Measurements from ENCODE around the gene DDX17. TPM values are rescaled to one million over a fixed set of nuclear protein-coding genes. Genes with fewer than 3 reads are reported as not detected.

DDX17 gene
- total RNA-seq, 1 donor from 2014 or later: 612 TPM

DNA sequence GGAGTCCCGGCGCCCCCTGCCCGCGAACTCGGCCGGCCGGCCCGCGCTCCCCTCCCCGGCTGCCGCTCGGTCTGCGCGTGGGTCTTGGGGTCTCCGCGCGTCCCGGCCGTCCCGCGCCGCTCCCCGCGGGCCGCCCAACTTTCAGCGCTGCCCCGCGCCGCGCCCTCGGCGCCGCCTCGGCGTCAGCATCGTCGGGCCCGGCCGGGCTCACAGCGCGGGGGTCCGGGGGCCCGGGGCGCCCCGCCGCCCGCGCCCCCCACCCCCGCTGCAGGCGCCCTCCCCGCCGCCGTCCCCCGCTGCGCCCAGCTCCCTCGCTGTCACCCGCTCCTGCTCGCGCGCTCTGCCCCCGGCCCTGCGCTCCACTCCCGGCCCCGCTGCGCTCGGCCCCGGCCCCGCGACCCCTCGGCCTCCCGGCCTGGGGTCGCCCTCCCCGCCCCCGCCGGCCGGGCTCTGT lies 51.0 kb downstream of the DDX17 start, which contains the start of gene KCNJ4:
Gene KCNJ4 (minus strand): TSS at position 124 of the 454 bp plus-strand sequence. CDS start 27,067 bp downstream, outside the sequence.
- peaks cover 19% of the 10 kb centered on the region for H3K4me1 Mint-ChIP-seq
- no peaks in the 10 kb centered on the region for H3K36me3 Mint-ChIP-seq (ENCODE audit: low read depth)
- ChIA-PET CTCF (no interaction called here), POLR2A (no interaction called here)
- no peak for ATAC-seq (ENCODE audit: low read depth)
- no peak for DNase-seq
- H3K27ac Mint-ChIP-seq: no peak within 1 kb of the TSS
- no peaks in the 10 kb centered on the region for H3K9me3 Mint-ChIP-seq
- peak within 1 kb of the TSS; percentile 86 for H3K4me3 Mint-ChIP-seq
- intact Hi-C loops (cut with micrococcal nuclease): no loop called here
- H3K27me3 Mint-ChIP-seq: peaks cover 71% of the 10 kb centered on the region
- TF ChIP-seq, protein P1, sequence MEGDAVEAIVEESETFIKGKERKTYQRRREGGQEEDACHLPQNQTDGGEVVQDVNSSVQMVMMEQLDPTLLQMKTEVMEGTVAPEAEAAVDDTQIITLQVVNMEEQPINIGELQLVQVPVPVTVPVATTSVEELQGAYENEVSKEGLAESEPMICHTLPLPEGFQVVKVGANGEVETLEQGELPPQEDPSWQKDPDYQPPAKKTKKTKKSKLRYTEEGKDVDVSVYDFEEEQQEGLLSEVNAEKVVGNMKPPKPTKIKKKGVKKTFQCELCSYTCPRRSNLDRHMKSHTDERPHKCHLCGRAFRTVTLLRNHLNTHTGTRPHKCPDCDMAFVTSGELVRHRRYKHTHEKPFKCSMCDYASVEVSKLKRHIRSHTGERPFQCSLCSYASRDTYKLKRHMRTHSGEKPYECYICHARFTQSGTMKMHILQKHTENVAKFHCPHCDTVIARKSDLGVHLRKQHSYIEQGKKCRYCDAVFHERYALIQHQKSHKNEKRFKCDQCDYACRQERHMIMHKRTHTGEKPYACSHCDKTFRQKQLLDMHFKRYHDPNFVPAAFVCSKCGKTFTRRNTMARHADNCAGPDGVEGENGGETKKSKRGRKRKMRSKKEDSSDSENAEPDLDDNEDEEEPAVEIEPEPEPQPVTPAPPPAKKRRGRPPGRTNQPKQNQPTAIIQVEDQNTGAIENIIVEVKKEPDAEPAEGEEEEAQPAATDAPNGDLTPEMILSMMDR (IDR thresholded peaks at IDR 0.05): no peak

DNA sequence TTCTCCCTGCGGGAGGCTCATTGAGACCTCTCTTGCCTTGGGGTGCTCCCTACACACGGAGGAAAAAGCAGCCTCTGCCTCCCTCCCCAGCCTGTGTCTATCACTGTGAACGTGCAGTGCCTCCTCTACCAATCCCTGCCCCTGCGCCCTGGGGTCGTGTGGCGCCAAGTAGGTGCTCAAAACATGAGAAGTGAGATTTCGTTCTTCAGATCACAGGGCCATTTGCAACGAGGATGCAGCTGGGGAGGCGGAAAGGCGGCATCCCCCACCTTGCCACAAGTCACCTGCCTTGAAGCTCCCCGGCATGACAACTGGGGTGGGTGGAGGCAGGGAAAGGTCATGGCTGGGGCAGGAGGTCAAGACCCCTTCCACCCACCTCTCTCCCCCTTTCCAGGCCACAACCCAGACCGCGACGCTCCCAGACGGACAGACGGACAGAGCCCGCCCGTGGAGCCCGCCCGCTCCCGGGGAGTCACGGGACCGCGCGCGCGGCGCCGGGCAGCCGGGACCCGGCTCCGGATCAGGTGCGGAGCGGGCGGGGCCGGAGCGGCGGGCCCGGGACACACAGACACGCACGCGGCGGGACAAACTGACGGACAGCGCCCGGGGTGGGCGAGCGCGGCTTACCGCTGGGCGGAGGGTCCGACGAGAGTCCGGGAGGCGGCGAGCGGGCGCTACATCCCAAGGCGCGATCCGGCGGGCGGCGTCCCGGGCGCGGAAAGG lies 51.6 kb downstream of the DDX17 start:
- intact Hi-C loops (cut with micrococcal nuclease): no loop called here
- no peak for DNase-seq
- H3K27ac Mint-ChIP-seq: no peak overlapping the region
- H3K27me3 Mint-ChIP-seq: peaks cover 76% of the 10 kb centered on the region
- H3K36me3 Mint-ChIP-seq (ENCODE audit: low read depth): no peaks in the 10 kb centered on the region
- ChIA-PET POLR2A (no interaction called here), CTCF (no interaction called here)
- H3K9me3 Mint-ChIP-seq: no peaks in the 10 kb centered on the region
- TF ChIP-seq, protein P1 (IDR thresholded peaks at IDR 0.05): no peak
- ATAC-seq (ENCODE audit: low read depth): peak; percentile 38
- peak overlapping the region; percentile 86 for H3K4me3 Mint-ChIP-seq
- H3K4me1 Mint-ChIP-seq: peaks cover 19% of the 10 kb centered on the region

DNA sequence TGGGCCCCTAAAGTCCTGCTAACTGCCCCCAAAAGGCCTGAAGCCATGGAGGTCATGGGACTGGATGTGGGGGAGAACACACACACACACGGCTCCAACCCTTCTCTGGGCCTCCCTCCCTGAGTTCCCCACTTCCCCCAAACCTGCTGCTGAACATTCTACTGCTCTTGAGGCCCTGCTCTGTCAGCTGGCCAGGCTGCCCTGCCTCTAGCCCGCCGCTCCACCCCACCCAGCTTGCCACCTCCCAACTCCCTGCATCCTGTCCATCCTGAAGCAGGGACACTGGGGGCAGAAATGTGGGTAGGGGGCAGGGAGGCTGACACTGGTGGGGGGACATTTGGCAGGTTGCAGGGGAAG lies 52.1 kb downstream of the DDX17 start:
- ChIA-PET CTCF (no interaction called here), POLR2A (no interaction called here)
- H3K27me3 Mint-ChIP-seq: peaks cover 73% of the 10 kb centered on the region
- TF ChIP-seq, protein P1 (IDR thresholded peaks at IDR 0.05): no peak
- no peak overlapping the region for H3K27ac Mint-ChIP-seq
- H3K36me3 Mint-ChIP-seq (ENCODE audit: low read depth): no peaks in the 10 kb centered on the region
- peak overlapping the region; percentile 86 for H3K4me3 Mint-ChIP-seq
- peaks cover 19% of the 10 kb centered on the region for H3K4me1 Mint-ChIP-seq
- ATAC-seq (ENCODE audit: low read depth) (no peak), DNase-seq (no peak)
- no peaks in the 10 kb centered on the region for H3K9me3 Mint-ChIP-seq
- intact Hi-C loops (cut with micrococcal nuclease): no loop called here

DNA sequence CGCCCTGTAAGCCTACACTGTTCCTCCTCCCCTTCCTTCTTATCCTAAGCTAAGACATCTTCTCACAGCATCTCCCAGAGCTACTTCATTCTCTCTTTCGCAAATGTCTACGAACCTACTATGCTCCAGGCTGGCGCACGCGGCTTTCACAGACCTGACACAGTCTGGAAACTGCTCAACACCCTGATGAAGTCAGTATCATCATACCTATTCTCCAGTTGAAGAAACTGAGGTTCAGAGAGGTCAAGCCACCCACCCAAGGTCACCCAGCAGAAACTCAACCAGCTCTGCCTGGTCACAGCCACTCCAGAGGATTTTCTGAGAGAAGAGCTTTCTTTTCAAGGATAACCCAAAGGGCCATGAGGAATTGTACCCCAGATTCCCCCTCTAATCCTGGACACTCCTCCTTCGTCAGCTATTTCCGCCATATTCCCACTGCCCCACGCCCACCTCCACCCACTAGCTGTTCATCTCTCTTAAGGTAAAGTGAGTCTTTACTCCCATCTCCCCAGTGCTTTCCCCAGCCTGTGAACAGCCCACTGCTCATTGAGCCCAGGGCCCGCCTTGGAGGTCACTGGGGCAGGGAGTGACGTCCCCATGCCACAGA lies 52.9 kb downstream of the DDX17 start:
- CTCF ChIA-PET: interaction anchor here (0.5 kb wide), 1 partner anchor 65 kb away, joined by 4 read pairs; no protein-coding TSS in a partner anchor
- Mint-ChIP-seq H3K27ac (no peak overlapping the region), H3K9me3 (no peaks in the 10 kb centered on the region), H3K27me3 (peaks cover 64% of the 10 kb centered on the region), H3K4me3 (no peak overlapping the region), H3K36me3 (ENCODE audit: low read depth) (no peaks in the 10 kb centered on the region), H3K4me1 (peaks cover 19% of the 10 kb centered on the region)
- intact Hi-C loops (cut with micrococcal nuclease): no loop called here
- DNase-seq (no peak), ATAC-seq (ENCODE audit: low read depth) (no peak)
- POLR2A ChIA-PET: interaction anchor here (0.8 kb wide), 1 partner anchor 55 kb away, joined by 3 read pairs; no protein-coding TSS in a partner anchor
- TF ChIP-seq, protein P1 (IDR thresholded peaks at IDR 0.05): no peak

DNA sequence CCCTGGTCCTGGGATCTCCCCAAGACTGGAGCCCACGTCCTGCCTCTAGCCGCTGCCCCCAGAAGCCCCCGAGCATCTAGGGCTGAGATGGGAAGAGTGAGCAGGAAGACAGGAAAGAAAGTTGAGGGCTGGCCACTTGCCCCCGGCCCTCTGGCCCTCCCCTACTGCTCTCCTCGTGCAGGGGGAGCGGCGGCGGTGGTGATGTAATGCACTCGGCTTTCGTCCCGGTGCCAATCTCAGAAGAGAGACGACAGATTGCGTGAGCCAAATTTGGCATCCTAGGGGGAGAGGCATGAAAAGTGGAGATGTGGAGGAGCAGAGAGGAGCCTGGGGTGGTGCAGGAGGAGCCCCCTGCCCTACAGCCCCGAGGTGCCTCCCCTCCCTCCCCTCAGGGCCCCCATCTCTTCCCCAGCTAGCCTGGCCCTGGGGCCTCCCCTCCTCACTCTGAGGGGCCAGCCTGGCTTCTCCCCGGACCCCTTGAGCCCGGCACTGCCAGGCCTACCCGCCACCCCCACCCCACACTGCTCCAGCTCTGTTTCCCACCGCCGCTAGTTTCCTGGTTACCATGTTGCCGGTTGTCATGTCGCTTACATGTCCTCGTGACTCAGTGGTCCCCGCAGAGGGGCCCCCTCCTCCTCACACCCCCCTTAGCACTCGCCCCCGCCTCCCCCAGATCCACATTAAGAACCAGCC lies 53.6 kb downstream of the DDX17 start:
- Mint-ChIP-seq H3K4me1 (peaks cover 19% of the 10 kb centered on the region), H3K9me3 (no peaks in the 10 kb centered on the region), H3K27ac (no peak overlapping the region), H3K36me3 (ENCODE audit: low read depth) (no peaks in the 10 kb centered on the region), H3K4me3 (no peak overlapping the region), H3K27me3 (peaks cover 59% of the 10 kb centered on the region)
- DNase-seq: no peak
- TF ChIP-seq, protein P1 (IDR thresholded peaks at IDR 0.05): no peak
- ChIA-PET CTCF (interaction anchor here (0.5 kb wide), 1 partner anchor 66 kb away, joined by 4 read pairs; no protein-coding TSS in a partner anchor), POLR2A (interaction anchor here (0.8 kb wide), 1 partner anchor 54 kb away, joined by 3 read pairs; no protein-coding TSS in a partner anchor)
- intact Hi-C loops (cut with micrococcal nuclease): no loop called here
- ATAC-seq (ENCODE audit: low read depth): no peak

Data from activated B cell treated with CpG ODN at 0.5 μM for 24 hours (primary cell).